Measurements from ENCODE around the gene RAD51B. TPM values are rescaled to one million over a fixed set of nuclear protein-coding genes. Genes with fewer than 3 reads are reported as not detected.
"Not testable (repeated sequence)": the region's sequence is repeated elsewhere in the genome, so short reads cannot be mapped to it uniquely, and the experiment has no call there.

Gene RAD51B
- total RNA-seq, 4 donors from 2014 or later, result 8.9 to 30.3 (median 10.4) TPM

DNA sequence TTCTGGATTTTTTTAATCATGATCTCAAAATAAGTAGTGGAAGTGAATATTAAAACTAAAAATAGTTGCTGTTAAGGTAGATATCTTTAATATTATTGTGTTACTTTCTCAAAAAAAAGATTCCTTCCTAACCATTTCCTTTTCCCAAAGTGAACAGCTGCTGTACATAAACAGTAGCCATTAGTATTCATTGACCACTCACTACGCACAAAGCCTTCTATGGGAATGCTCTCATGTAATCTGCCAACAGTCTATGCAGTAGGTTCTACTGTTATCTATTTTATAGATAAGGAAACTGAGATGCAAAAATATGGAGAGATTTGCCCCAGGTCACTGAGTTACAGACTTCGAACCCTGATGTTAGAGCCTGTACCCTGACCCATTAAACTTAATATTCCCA is 941.2 kb downstream of the RAD51B start:
- ATAC-seq (ENCODE audit: low FRiP score), result no peak
- DNase-seq (ENCODE audit: low spot score), result no peak
- TF ChIP-seq, protein P1, sequence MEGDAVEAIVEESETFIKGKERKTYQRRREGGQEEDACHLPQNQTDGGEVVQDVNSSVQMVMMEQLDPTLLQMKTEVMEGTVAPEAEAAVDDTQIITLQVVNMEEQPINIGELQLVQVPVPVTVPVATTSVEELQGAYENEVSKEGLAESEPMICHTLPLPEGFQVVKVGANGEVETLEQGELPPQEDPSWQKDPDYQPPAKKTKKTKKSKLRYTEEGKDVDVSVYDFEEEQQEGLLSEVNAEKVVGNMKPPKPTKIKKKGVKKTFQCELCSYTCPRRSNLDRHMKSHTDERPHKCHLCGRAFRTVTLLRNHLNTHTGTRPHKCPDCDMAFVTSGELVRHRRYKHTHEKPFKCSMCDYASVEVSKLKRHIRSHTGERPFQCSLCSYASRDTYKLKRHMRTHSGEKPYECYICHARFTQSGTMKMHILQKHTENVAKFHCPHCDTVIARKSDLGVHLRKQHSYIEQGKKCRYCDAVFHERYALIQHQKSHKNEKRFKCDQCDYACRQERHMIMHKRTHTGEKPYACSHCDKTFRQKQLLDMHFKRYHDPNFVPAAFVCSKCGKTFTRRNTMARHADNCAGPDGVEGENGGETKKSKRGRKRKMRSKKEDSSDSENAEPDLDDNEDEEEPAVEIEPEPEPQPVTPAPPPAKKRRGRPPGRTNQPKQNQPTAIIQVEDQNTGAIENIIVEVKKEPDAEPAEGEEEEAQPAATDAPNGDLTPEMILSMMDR (IDR thresholded peaks at IDR 0.05), result no peak

DNA sequence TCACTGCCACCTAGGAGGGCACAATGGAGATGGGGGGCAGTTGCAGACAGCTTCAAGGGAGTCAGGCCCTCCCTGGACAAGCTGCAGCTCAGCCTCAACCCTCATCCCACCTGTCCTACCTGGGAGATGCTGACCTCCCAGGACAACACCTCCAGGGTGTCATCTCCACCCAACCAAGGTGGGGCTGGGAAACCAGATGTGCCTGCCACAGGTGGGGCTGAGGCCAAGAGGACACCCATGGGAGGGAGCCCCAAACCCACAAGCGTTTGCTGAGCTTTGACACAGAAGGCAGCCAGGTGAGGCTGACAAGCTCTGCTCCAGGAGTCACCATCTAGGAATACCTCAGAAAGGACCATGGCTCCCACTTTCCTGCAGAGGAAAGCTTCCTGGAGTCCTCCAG is 941.8 kb downstream of the RAD51B start:
- ATAC-seq (ENCODE audit: low FRiP score) (no peak), DNase-seq (ENCODE audit: low spot score) (no peak)
- TF ChIP-seq, protein P1 (IDR thresholded peaks at IDR 0.05), result no peak

DNA sequence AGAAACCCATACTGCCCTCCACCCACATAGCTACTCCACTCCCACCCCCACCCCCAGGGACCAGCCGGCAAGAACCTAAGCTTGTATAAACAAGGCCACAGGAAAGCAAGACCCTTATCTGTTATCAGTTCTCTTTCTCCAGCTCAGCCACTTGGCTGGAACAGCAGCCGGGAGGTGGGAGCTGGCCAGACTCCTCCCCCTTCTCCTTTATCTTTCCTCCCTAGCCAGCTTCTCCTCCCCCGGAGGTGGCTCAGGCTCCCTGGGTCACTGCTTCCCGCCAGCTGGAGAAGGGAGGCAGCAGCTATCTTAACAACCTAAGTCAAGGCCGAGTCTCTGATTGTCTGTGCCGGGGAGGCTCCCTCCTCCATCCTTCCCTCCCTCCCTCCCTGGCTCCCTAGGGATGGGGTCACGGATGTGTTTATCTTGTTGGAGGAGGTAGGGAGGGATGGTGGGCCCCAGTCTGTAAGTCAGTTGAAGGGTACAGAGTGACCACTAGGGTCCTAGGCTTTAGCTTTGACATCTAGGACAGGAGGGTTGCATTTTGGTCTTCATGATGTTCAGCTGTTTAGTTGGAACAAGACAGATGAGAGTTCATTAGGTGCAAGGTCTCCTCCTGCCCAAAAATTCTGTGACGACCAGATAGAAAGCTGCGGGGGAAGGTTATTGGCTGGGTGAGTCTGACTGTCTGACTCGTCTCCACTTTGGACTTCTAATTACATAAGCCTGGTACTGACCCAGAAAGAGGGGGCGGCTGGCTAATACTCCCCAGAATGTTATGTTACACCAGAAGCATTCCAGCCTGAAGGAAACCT is 943.6 kb downstream of the RAD51B start:
- ATAC-seq (ENCODE audit: low FRiP score) (peak; percentile 83), DNase-seq (ENCODE audit: low spot score) (no peak)
- TF ChIP-seq, protein P1 (IDR thresholded peaks at IDR 0.05), result no peak

DNA sequence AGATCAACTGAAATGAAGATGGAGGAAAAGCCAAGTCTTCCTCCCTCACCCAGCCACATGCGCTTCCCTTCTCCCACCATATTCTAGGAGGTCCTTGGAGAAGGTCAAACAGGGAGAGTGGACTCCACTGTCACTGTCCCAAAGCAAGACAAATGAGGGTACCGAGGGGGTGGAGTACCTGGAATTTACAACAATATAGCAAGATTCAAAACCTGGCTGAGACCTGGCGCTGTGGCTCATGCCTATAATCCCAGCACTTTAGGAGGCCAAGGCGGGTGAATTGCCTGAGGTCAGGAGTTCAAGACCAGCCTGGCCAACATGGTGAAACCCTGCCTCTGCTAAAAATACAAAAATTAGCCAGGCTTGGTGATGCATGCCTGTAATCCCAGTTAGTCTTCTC is 944.3 kb downstream of the RAD51B start:
- not testable (repeated sequence) for DNase-seq (ENCODE audit: low spot score); ATAC-seq (ENCODE audit: low FRiP score)

DNA sequence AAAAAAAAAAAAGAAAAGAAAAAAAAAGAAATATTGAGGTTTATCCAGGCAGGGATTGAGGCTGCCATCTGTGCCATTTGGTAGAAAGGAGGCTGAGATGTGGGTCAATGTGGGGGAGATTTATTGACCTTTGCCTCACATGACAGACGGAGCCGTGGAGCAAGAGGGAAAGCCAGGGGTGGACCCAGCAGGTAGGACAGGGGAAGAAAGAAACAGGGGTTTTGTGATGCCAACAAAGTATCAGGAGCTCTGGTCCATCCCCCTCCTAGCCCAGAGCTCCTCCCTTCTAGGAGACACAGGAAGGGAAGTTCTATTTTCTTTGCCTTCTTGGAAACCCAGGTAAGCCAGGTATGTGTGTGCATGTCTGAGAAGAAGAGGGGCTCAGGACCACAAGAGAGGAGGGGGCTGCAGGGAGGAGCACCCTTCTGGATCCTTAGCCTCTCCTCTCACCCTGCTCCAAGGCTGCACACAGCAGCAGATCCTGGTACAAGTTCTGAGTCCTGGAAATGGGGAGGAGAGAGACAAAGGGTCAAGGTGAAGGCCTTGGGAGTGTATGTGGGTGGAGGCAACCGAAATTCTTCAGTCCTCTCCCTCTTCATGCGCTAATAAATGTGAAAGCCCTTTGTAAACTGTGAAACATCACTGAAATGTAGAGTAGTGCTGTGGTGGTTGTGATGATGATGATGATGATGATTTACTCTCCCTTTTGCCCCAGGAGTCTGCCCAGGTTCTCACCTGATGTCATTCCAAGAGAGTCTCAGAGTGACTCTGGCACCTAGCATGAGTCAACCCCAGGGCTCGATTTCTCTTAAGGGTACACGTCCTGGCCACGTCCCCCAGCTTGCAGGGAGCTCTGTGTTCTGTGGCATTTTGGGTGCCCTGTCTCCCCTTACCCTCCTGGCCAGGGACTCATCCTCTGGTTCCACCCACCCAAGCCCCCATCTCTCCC is 947.0 kb downstream of the RAD51B start:
- TF ChIP-seq, protein P1 (IDR thresholded peaks at IDR 0.05), result no peak
- no peak for ATAC-seq (ENCODE audit: low FRiP score)
- DNase-seq (ENCODE audit: low spot score), result no peak

DNA sequence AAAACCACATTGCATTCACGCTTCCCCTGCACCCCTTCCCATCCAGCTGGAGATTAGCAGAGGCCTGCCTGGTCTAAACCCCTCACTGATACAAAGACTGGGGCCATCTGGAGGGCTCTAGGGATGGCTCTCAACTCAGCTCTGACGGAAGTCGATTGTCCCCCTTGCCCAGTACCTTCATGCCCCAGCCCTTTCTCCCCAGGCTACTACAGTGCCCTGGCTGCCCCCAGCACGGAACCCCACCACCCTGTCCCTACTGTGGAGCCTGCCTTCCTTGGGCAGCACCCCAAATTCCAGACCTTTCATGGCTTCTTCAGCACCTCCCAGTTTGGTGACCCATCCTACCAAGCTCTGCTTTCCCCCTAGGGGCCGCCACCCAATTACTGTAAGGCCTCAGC is 947.7 kb downstream of the RAD51B start:
- DNase-seq (ENCODE audit: low spot score), result no peak
- TF ChIP-seq, protein P1 (IDR thresholded peaks at IDR 0.05), result no peak
- ATAC-seq (ENCODE audit: low FRiP score), result no peak

DNA sequence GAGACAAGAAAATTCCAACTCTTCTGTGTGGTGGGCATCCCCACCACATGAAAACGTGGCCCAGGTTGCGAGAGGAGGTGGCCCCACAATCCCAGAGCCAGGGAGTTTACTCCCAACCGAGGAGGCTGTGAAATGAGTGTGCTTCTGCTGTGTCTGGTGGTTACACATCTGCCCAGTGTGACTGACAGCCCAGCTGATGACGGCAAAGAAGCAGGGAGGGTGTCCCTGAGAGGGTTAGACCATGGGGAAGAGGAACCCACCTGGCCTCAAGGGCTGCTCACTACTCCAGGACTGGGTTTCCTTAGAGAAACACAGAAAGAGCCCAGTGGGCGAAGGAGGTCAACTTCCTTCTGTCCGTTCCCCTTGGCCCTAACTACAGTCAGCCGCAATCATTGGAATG is 948.7 kb downstream of the RAD51B start:
- TF ChIP-seq, protein P1 (IDR thresholded peaks at IDR 0.05), result no peak
- ATAC-seq (ENCODE audit: low FRiP score), result no peak
- no peak for DNase-seq (ENCODE audit: low spot score)

Data from omental fat pad (tissue), 4 donors.